Stomach (tissue), 4 donors: ENCODE results near the gene ADRA2C.

Source experiments
- CTCF ChIP-seq, 7 experiments: fragments of 450-650 bp in 4 of 7; fragments of 200-600 bp in 3 of 7; sonication (generic) in 3 of 7; IDR thresholded peaks; one replicate each; pipeline ENCODE4 v1.5.1; 2016 to 2019; ENCODE audit warnings: antibody characterized with exemption in 7 of 7, control low read depth in 2 of 7, mild to moderate bottlenecking in 1 of 7
- EP300 ChIP-seq: sonication (generic); formaldehyde crosslinking; IDR thresholded peaks from one replicate; pipeline ENCODE4 v1.6.1; 2017; ENCODE audit warnings: antibody characterized with exemption
- POLR2A ChIP-seq, 4 donors: fragments of 450-650 bp; IDR thresholded peaks; one replicate each; pipeline ENCODE4 v1.6.1; 2016; ENCODE audit warnings: antibody characterized with exemption in 4 of 4, control low read depth in 2 of 4, mild to moderate bottlenecking in 1 of 4, moderate library complexity in 1 of 4

GRCh38 chr4:3744901-3745300, 21.3 kb upstream of the ADRA2C start:
- TF ChIP-seq CTCF (IDR thresholded peaks at IDR 0.05) = no peak
- no peak for TF ChIP-seq POLR2A (IDR thresholded peaks at IDR 0.05)
- no peak for TF ChIP-seq EP300
